PFSK-1 (cell line): Measurements from ENCODE around the gene HOXC11.

Experiments used
- POLR2AphosphoS5 ChIP-seq: IDR thresholded peaks from 2 replicates; pipeline ENCODE4 v1.6.1; 2012; ENCODE audit warnings: low read depth, mild to moderate bottlenecking, control low read depth, low read length, moderate library complexity
- REST ChIP-seq, 2 experiments: IDR thresholded peaks; 2 replicates each; pipeline versions ENCODE4 v1.6.1 to v1.8.0; 2011 to 2012; ENCODE audit warnings: low read depth in 2 of 2, low read length in 2 of 2, control low read depth in 1 of 2, inconsistent platforms in 1 of 2, mild to moderate bottlenecking in 1 of 2, moderate library complexity in 1 of 2; ENCODE audit not compliant: insufficient read depth in 1 of 2
- TAF1 ChIP-seq: IDR thresholded peaks from 2 replicates; pipeline ENCODE4 v1.6.1; 2012; ENCODE audit warnings: low read length, control low read depth, borderline replicate concordance; ENCODE audit not compliant: insufficient read depth

DNA sequence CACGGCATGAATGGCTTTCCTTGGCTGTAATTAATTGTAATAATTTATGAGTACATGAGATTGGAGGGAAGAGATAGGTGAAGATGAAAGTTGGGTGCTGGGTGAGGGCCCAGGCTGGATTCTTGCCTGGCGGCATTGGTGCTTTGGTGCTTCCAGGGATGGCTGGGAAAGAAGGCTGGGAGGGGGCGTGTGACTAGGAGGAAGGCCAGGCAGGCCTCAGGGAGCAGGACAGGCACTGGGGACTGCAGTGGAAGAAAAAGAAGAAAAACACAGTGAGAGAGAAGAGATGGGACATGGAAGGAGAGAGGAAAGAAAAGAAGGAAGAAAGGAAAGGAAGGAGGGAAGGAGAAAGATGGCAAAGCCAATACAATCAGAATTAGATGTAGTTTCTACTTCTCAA is 30.7 kb downstream of the HOXC11 start:
- TF ChIP-seq TAF1 (no peak), POLR2AphosphoS5 (no peak), REST (IDR thresholded peaks at IDR 0.05; ENCODE audit: insufficient read depth in 1 of 2, low read depth in 2 of 2, low read length in 2 of 2) (no peak)
